ENCODE data around the gene TICAM2. TPM values are rescaled to one million over a fixed set of nuclear protein-coding genes. Genes with fewer than 3 reads are reported as not detected.
A peak's percentile ranks its signal among the peaks of the same experiment; 100 is the strongest.

Gene TICAM2
- total RNA-seq, 1 donor from 2014 or later, result 2.3 TPM

DNA sequence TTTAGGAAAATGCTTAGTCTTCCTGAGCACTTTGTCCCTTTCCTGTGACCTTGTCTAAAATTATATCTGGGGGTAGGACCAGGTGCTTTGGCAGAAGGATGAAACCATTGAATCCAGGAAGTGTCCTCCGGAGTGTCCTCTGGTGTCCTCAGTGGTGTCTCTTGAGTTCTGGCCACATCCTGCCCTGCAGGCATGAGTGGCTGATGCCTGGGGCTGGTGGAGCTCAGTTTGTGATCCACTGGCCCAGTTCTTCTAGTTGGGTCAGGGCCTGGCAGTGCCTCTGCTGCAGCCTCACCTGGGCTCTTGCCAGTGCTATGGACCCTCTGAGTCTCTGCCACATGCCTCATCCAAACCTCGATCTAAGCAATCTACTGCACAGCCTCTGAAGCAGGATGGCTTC lies 38.0 kb upstream of the TICAM2 start:
- no peaks in the 10 kb centered on the region for H3K36me3 ChIP-seq
- H3K4me3 ChIP-seq, result no peak overlapping the region
- no peak for DNase-seq
- peaks cover 14% of the 10 kb centered on the region for H3K27me3 ChIP-seq (ENCODE audit: low read depth)
- TF ChIP-seq, protein P1, sequence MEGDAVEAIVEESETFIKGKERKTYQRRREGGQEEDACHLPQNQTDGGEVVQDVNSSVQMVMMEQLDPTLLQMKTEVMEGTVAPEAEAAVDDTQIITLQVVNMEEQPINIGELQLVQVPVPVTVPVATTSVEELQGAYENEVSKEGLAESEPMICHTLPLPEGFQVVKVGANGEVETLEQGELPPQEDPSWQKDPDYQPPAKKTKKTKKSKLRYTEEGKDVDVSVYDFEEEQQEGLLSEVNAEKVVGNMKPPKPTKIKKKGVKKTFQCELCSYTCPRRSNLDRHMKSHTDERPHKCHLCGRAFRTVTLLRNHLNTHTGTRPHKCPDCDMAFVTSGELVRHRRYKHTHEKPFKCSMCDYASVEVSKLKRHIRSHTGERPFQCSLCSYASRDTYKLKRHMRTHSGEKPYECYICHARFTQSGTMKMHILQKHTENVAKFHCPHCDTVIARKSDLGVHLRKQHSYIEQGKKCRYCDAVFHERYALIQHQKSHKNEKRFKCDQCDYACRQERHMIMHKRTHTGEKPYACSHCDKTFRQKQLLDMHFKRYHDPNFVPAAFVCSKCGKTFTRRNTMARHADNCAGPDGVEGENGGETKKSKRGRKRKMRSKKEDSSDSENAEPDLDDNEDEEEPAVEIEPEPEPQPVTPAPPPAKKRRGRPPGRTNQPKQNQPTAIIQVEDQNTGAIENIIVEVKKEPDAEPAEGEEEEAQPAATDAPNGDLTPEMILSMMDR (IDR thresholded peaks at IDR 0.05; ENCODE audit: borderline replicate concordance), result no peak
- no peaks in the 10 kb centered on the region for H3K4me1 ChIP-seq
- H3K27ac ChIP-seq (replicated peaks), result no peak overlapping the region
- intact Hi-C loops (cut with micrococcal nuclease), result no loop called here
- H3K9me3 ChIP-seq (replicated peaks), result no peaks in the 10 kb centered on the region

DNA sequence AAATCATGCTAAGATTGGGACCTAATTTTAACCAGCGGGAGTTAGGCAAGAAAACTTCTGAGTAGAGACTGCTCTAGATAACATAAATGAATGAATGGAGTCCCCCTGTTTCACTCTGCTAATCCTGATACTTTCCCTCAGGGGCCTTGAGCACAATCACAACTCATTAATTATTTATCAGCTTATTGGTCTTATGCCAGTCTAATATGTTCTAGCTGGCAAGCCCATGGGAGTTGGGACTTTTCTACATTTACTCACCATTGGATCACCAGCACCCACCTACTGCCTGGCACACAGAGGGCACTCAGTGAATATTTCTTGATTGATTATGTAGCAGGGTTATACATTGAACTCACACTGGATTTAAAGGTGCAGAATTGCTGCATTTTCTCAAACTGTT lies 37.1 kb upstream of the TICAM2 start:
- H3K9me3 ChIP-seq (replicated peaks), result no peaks in the 10 kb centered on the region
- no peak overlapping the region for H3K4me3 ChIP-seq
- H3K27me3 ChIP-seq (ENCODE audit: low read depth), result peaks cover 8% of the 10 kb centered on the region
- no peaks in the 10 kb centered on the region for H3K36me3 ChIP-seq
- H3K27ac ChIP-seq (replicated peaks), result no peak overlapping the region
- intact Hi-C loops (cut with micrococcal nuclease), result no loop called here
- TF ChIP-seq, protein P1 (IDR thresholded peaks at IDR 0.05; ENCODE audit: borderline replicate concordance), result no peak
- H3K4me1 ChIP-seq, result peaks cover 3% of the 10 kb centered on the region
- DNase-seq, result no peak

DNA sequence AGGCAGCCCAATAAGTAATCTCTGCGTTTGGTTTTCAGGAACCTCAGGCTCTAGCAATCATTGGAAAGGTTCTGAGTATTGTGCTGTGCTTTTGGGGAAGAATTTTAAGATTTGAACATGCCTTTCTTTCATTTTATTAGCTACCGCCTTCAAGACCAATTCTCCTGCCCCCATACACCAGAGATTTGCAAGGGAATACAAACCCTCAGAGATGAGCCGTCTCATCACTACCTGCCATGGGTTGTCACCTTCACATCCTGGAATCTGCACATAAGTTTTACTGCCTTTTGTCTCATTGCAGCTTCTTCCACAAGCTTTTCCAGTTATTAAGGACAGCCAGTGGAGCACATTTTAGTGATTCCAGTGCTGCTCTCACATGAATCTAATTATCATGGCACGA lies 35.2 kb upstream of the TICAM2 start:
- Histone ChIP-seq H3K36me3 (no peaks in the 10 kb centered on the region), H3K4me1 (peaks cover 7% of the 10 kb centered on the region), H3K4me3 (no peak overlapping the region), H3K9me3 (replicated peaks) (no peaks in the 10 kb centered on the region), H3K27me3 (ENCODE audit: low read depth) (no peaks in the 10 kb centered on the region), H3K27ac (replicated peaks) (no peak overlapping the region)
- DNase-seq, result no peak
- intact Hi-C loops (cut with micrococcal nuclease), result no loop called here
- TF ChIP-seq, protein P1 (IDR thresholded peaks at IDR 0.05; ENCODE audit: borderline replicate concordance), result no peak

DNA sequence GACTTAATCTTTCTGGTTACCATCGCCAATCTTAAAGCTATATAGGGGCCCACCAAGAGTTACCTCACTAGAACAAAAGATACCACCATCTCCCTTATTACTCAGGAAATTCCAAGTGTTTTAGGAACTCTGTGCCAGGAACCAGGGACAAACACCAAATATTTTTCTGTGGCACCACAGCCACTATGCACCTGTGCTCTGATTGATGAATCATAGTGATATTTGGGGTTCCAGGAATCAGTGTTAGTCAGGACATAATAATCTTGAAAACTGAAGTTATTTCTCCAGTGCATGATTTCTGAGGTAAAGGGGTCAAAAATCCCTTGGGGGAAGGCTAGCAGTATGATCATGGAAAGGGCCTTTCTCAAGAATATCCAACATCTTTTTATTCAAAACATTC lies 33.7 kb upstream of the TICAM2 start:
- Histone ChIP-seq H3K4me3 (no peak overlapping the region), H3K27me3 (ENCODE audit: low read depth) (no peaks in the 10 kb centered on the region), H3K9me3 (replicated peaks) (no peaks in the 10 kb centered on the region), H3K27ac (replicated peaks) (no peak overlapping the region), H3K4me1 (peaks cover 7% of the 10 kb centered on the region), H3K36me3 (no peaks in the 10 kb centered on the region)
- no peak for DNase-seq
- TF ChIP-seq, protein P1 (IDR thresholded peaks at IDR 0.05; ENCODE audit: borderline replicate concordance), result no peak
- intact Hi-C loops (cut with micrococcal nuclease), result no loop called here

DNA sequence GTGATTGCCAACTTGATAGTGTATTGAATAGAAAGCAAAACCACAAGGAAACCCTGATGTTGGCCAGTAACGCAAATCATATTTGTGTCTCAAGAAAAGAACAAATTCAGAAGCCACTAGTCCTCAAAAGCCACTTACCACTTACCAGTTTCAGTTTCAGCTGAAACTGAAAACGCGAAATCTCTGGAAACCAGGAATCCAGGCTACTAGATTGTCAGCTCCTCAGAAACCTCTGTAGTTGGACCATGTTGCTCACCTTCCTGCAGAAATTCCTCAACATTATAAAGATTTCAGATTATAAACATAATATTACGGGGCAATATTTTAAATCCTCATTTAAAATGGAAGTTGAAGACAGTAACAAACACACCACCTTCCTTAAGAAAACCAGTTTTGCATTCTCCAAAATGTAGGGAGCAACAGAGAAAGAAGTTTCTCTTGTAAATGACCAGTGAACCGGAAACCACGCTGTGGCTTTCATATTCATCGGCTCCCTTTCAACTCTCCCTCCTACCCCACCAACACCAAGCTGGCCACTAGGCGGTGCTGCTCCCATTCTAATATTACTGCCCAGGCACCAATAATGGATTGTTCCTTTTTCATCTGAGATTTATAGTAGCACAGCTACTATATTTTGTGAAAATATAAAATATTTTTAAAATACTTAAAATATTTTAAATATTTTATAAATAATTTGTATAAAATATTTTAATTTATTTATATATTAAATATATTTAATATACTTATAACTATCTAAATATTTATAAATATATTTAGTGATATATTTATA lies 32.3 kb upstream of the TICAM2 start:
- intact Hi-C loops (cut with micrococcal nuclease), result loop anchor here (2.0 kb wide), 1 partner anchor 196 kb away; no protein-coding TSS in a partner anchor
- peaks cover 7% of the 10 kb centered on the region for H3K4me1 ChIP-seq
- H3K9me3 ChIP-seq (replicated peaks), result no peaks in the 10 kb centered on the region
- DNase-seq, result peak; percentile 86
- H3K27ac ChIP-seq (replicated peaks), result peak overlapping the region; percentile 64
- H3K36me3 ChIP-seq, result no peaks in the 10 kb centered on the region
- H3K4me3 ChIP-seq, result peak overlapping the region; percentile 53
- H3K27me3 ChIP-seq (ENCODE audit: low read depth), result no peaks in the 10 kb centered on the region
- TF ChIP-seq, protein P1 (IDR thresholded peaks at IDR 0.05; ENCODE audit: borderline replicate concordance), result peak; percentile 94

Measured in left ventricle myocardium inferior (tissue), 1 donor.